Thyroid gland (tissue), 4 donors: ENCODE measurements around the gene OPRM1. TPM values are rescaled to one million over a fixed set of nuclear protein-coding genes. Genes with fewer than 3 reads are reported as not detected.

Source experiments
- DNase-seq, 2 donors: peaks; one replicate each; pipeline ENCODE4 v3.0.0-alpha.2; 2019
- H3K27ac ChIP-seq, 3 donors: fragments of 200-600 bp; sonication (generic); 1 replicate in 2 of 3; 2 replicates in 1 of 3; pipeline ENCODE4 v1.5.1; 2016 to 2019; ENCODE audit warnings: mild to moderate bottlenecking in 1 of 3, moderate library complexity in 1 of 3
- H3K27me3 ChIP-seq: fragments of 200-600 bp; sonication (generic); one replicate; pipeline ENCODE4 v1.5.1; 2019
- H3K36me3 ChIP-seq, 2 donors: fragments of 200-600 bp; sonication (generic); one replicate each; pipeline ENCODE4 v1.5.1; 2016 to 2019
- H3K4me1 ChIP-seq, 2 donors: fragments of 200-600 bp; sonication (generic); one replicate each; pipeline ENCODE4 v1.5.1; 2017 to 2019
- H3K4me3 ChIP-seq, 3 donors: fragments of 200-600 bp; sonication (generic); replicated peaks in 1 of 3; 1 replicate in 2 of 3; 2 replicates in 1 of 3; pipeline ENCODE4 v1.5.1; 2016; ENCODE audit warnings: mild to moderate bottlenecking in 1 of 3
- H3K9me3 ChIP-seq: fragments of 200-600 bp; sonication (generic); one replicate; pipeline ENCODE4 v1.5.1; 2017
- CTCF ChIP-seq, 6 experiments: fragments of 200-600 bp in 3 of 6; fragments of 450-650 bp in 3 of 6; sonication (generic) in 3 of 6; IDR thresholded peaks; one replicate each; pipeline ENCODE4 v1.5.1; 2016 to 2019; ENCODE audit warnings: antibody characterized with exemption in 6 of 6, mild to moderate bottlenecking in 2 of 6, inconsistent platforms in 1 of 6, moderate library complexity in 1 of 6
- POLR2A ChIP-seq, 2 donors: fragments of 450-650 bp; IDR thresholded peaks; one replicate each; pipeline ENCODE4 v1.6.1; 2017; ENCODE audit warnings: antibody characterized with exemption in 2 of 2, mild to moderate bottlenecking in 2 of 2, moderate library complexity in 1 of 2
- WGBS, 2 donors: methylation state at CpG; one replicate each; pipeline ENCODE4 v1.1.5; 2017; 5-methylcytosine and 5-hydroxymethylcytosine counted together
- intact Hi-C: fragments of 100-400 bp; cut with DNase I; formaldehyde crosslinking; loops from one replicate; pipeline ENCODE4 v1.15.1; 2023
- total RNA-seq, 4 donors: library from RNA; depleted of rRNA; stranded (reverse); fragments of >200 nt; gene quantifications; one replicate each; pipeline ENCODE4 v1.2.3, GENCODE V29; 2016

The OPRM1 gene
- total RNA-seq, 4 donors from 2014 or later: not detected

GRCh38 chr6:154106251-154106650 lies 67.2 kb downstream of the OPRM1 start:
- TF ChIP-seq CTCF (IDR thresholded peaks at IDR 0.05) (no peak), POLR2A (IDR thresholded peaks at IDR 0.05) (no peak)
- Histone ChIP-seq H3K9me3 (peaks cover 4% of the 10 kb centered on the region), H3K27ac (no peak overlapping the region), H3K4me1 (no peaks in the 10 kb centered on the region), H3K27me3 (no peaks in the 10 kb centered on the region), H3K36me3 (no peaks in the 10 kb centered on the region), H3K4me3 (no peak overlapping the region)
- 42 to 55% methylated on average over 2 of the region's 2 CpGs for WGBS, 2 donors
- intact Hi-C loops: no loop called here
- DNase-seq: peak in 1 of 2 donors; percentile 4

- Histone ChIP-seq H3K4me3 (no peak overlapping the region), H3K27ac (no peak overlapping the region), H3K9me3 (no peaks in the 10 kb centered on the region), H3K4me1 (no peaks in the 10 kb centered on the region), H3K27me3 (no peaks in the 10 kb centered on the region), H3K36me3 (no peaks in the 10 kb centered on the region)
- no peak for DNase-seq
- TF ChIP-seq CTCF (IDR thresholded peaks at IDR 0.05): no peak
- intact Hi-C loops: no loop called here
- WGBS, 2 donors: 91 to 94% methylated on average over 1 of the region's 1 CpG
Observed at GRCh38 chr6:154111025-154111424, 72.0 kb downstream of the OPRM1 start.

- Histone ChIP-seq H3K36me3 (no peaks in the 10 kb centered on the region), H3K4me1 (no peaks in the 10 kb centered on the region), H3K4me3 (no peak overlapping the region), H3K9me3 (no peaks in the 10 kb centered on the region), H3K27ac (no peak overlapping the region), H3K27me3 (no peaks in the 10 kb centered on the region)
- 86 to 100% methylated on average over 2 of the region's 2 CpGs for WGBS, 2 donors
- intact Hi-C loops: no loop called here
- no peak for DNase-seq
- no peak for TF ChIP-seq POLR2A (IDR thresholded peaks at IDR 0.05)
- TF ChIP-seq CTCF (IDR thresholded peaks at IDR 0.05): no peak
Observed at GRCh38 chr6:154112181-154112809, 73.3 kb downstream of the OPRM1 start.

- H3K9me3 ChIP-seq: no peaks in the 10 kb centered on the region
- 73 to 75% methylated on average over 3 of the region's 3 CpGs for WGBS, 2 donors
- H3K36me3 ChIP-seq: no peaks in the 10 kb centered on the region
- H3K4me1 ChIP-seq: no peaks in the 10 kb centered on the region
- H3K27ac ChIP-seq: no peak overlapping the region
- H3K4me3 ChIP-seq: no peak overlapping the region
- no peak for TF ChIP-seq CTCF (IDR thresholded peaks at IDR 0.05)
- TF ChIP-seq POLR2A (IDR thresholded peaks at IDR 0.05): no peak
- intact Hi-C loops: no loop called here
- H3K27me3 ChIP-seq: no peaks in the 10 kb centered on the region
- no peak for DNase-seq
Observed at GRCh38 chr6:154113392-154113791, 74.4 kb downstream of the OPRM1 start.

GRCh38 chr6:154117485-154117884 lies 78.4 kb downstream of the OPRM1 start:
- WGBS, 2 donors: 74 to 78% methylated on average over 4 of the region's 4 CpGs
- no peaks in the 10 kb centered on the region for H3K36me3 ChIP-seq
- no peak for DNase-seq
- H3K4me3 ChIP-seq: no peak overlapping the region
- no peaks in the 10 kb centered on the region for H3K27me3 ChIP-seq
- H3K9me3 ChIP-seq: no peaks in the 10 kb centered on the region
- no peak overlapping the region for H3K27ac ChIP-seq
- TF ChIP-seq POLR2A (IDR thresholded peaks at IDR 0.05) (no peak), CTCF (IDR thresholded peaks at IDR 0.05) (no peak)
- intact Hi-C loops: no loop called here
- H3K4me1 ChIP-seq: no peaks in the 10 kb centered on the region
